GM19395 (cell line): ENCODE results near the gene DNAJB13.
A peak's percentile ranks its signal among the peaks of the same experiment; 100 is the strongest.
"Not testable (repeated sequence)": the region's sequence is repeated elsewhere in the genome, so short reads cannot be mapped to it uniquely, and the experiment has no call there.

Experiments used
- ATAC-seq: cut with Tn5 transposase; IDR thresholded peaks from one replicate; pipeline ENCODE4 v1.9.1; 2021; ENCODE audit warnings: mild to moderate bottlenecking, moderate library complexity; ENCODE audit not compliant: unreplicated experiment

Gene DNAJB13

DNA sequence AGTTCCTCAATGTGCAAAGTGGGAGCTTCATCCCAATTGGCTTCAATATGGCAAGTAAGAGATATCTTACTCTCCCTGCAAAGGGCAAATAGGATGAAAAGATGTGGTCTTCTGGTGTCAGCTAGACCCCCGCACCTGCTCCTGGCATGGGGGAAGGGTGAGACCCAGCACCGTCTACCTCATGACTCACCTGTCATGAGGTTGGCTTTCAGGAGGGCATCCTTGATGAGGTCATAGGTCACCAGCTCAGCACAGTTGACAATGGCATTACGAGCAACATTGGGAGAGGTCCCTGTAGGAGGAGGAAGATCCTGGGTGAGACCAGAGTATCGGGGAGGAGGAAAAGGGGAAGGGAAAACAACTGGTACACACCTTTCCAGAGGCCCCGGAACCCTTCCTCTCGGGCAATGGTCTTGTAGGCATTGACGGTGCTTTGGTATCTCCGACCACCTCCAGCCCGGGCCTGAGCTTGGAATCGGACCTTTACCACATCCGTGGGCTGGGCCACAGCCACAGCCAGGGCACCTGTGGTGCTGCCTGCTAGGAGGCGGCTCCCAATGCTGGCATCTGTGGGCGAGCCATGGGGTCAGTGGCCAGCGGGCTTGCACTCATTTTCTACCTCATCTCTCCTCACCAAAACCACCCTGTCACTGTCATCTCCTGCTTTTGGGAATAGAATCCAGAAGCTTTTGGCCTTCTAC lies 25.8 kb downstream of the DNAJB13 start:
- no peak for ATAC-seq

DNA sequence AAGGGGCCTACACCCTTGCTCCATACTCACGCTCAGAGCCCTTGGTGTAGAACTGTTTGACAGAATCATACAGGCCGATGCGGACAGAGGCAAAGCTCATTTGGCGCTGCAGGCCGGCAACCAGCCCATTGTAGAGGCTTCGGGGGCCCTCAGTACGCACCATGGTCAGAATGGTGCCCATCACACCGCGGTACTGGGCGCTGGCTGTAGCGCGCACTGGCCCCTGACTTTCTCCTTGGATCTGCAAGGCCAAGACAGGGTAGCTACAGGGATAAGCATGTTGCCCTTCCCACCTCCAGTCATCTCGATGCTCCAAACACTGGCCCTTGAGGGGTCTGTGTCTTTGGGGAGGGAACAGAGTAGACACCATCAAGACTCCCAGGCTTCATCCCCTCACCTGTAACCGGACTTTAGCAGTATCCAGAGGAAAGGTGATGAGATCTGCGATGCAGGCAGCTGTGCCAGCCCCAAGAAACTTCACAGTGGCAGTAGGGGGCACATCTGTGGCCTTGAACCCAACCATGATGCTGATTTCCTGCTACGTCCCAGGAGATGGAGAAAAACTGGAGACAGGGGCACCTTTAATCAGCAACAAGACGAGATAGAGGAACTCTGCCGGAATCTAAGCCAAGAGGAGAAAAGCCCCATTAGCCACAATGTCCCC lies 27.2 kb downstream of the DNAJB13 start:
- ATAC-seq = no peak

- ATAC-seq = no peak
Observed at GRCh38 chr11:73978576-73979086, 27.8 kb downstream of the DNAJB13 start.

GRCh38 chr11:73980001-73980961 lies 29.5 kb downstream of the DNAJB13 start:
- ATAC-seq = peak; percentile 45

GRCh38 chr11:73981051-73981805 lies 30.4 kb downstream of the DNAJB13 start:
- ATAC-seq = no peak

GRCh38 chr11:73982595-73982989 lies 31.8 kb downstream of the DNAJB13 start, which contains the start of gene UCP2:
Gene UCP2 (minus strand): TSS chr11:73982843. CDS start chr11:73978378, 4,465 bp downstream.
- ATAC-seq = peak; percentile 58

DNA sequence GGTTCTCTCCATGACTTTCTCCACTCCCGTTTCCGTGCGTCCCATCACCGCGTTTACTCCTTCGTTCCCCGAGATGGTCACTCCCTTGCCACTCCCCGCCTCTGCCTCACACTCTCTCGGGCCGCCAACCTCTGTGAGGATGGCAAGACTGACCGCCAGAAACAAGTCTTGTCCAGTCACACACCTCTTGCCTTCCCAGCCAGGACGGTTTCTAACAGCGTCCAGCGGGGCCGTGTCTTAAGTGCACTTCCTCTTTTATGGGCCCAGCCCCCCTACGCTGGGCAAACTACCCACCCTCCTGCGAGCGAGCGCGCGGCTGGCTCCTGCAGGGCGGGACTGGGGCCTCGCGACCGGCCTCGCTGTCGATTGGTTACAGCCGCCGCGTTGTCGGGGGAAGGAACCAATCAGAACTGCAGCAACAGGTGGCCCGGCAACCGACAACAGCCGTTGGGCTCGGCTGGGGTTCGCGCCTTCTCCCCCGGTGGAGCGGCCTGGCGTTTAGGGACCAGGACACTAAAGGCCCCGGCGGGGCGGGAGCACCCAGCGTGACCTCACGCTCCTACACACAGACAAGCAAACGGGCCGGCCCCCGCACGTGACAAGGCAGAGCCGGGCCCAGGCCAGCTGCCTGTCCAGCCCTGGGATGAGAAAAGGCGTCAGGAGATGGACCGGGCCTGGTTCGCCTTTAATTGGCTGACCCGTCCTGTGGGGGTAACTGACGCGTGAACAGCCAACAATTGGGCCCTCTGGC lies 32.3 kb downstream of the DNAJB13 start:
- peak; percentile 67 for ATAC-seq

- no peak for ATAC-seq
Observed at GRCh38 chr11:73983741-73984538, 33.1 kb downstream of the DNAJB13 start.

DNA sequence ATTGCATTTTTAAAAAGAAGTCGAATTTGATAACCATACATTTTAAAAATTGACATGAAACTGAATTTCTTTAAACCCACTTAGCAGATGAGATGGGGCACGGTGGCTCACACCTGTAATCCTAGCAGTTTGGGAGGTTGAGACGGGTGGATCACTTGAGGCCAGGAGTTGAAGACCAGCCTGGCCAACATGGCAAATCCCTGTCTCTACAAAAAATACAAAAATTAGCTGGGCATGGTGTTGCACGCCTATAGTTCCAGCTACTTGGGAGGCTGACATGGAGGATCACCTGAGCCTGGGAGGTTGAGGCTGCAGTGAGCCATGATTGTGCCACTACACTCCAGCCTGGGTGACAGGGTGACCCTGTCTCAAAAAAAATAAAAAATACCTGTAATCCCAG lies 34.8 kb downstream of the DNAJB13 start:
- ATAC-seq = not testable (repeated sequence)

DNA sequence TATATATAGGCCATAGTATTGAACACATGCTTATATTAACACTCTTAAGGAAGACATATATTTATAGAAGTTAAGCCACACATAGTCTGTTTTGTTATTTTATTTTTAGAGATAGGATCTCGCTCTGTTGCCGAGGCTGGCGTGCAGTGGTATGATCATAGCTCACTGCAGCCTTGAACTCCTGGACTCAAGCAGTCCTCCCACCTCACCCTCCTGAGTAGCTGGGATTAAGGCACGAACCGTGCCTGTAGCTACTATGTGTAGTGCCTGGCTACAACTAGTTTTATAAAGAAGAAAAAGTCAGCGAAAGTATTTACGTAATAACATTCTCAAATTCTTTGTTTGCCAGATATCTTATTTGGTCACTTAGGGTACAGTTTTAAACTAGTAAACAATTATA lies 37.4 kb downstream of the DNAJB13 start:
- no peak for ATAC-seq

GRCh38 chr11:73989156-73989555 lies 38.3 kb downstream of the DNAJB13 start:
- ATAC-seq = no peak

DNA sequence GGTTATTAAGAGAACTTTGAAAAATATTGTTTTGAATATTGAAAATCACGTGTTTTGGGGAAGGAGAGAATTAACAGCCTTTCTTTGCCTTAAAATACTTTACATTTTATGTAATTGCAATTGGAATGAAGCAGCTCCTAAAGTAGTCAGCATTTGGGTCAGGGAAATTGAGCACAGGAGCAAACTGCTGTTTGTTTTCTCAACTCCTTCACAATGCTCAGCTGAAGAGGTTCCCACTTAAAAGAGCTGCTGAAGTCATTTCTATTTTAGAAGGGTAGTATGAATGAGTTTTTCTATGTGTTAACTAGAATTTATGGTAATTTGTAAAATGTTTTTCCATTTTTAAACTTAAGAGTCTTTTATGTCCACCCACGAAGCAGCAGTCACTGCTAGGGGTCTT lies 39.9 kb downstream of the DNAJB13 start:
- no peak for ATAC-seq

GRCh38 chr11:73991471-73992006 lies 40.7 kb downstream of the DNAJB13 start:
- peak; percentile 48 for ATAC-seq

- ATAC-seq = peak; percentile 44
Observed at GRCh38 chr11:73995247-73995646, 44.4 kb downstream of the DNAJB13 start.

- no peak for ATAC-seq
Observed at GRCh38 chr11:73995731-73996130, 44.9 kb downstream of the DNAJB13 start.

- no peak for ATAC-seq
Observed at GRCh38 chr11:73996161-73996747, 45.4 kb downstream of the DNAJB13 start.

- ATAC-seq = no peak
Observed at GRCh38 chr11:73997120-73997770, 46.4 kb downstream of the DNAJB13 start.
